Neural cell (in vitro differentiated cells): ENCODE results near the gene PHACTR3. TPM values are rescaled to one million over a fixed set of nuclear protein-coding genes. Genes with fewer than 3 reads are reported as not detected.

Experiments used
- H2AFZ ChIP-seq: fragments of 200-600, 300-800 bp; sonication (generic), shearing (Covaris generic); 2 replicates; pipeline ENCODE4 v1.6.0; 2014; ENCODE audit warnings: low read depth, mild to moderate bottlenecking, antibody characterized with exemption, low read length, moderate library complexity
- H3F3A ChIP-seq: fragments of 200-600 bp; shearing (Covaris generic); 2 replicates; pipeline ENCODE4 v1.6.1; 2016; ENCODE audit warnings: mild to moderate bottlenecking, moderate library complexity, mixed read lengths, antibody characterized with exemption, low read length; ENCODE audit not compliant: insufficient read depth, poor library complexity, severe bottlenecking
- H3K27ac ChIP-seq: fragments of 200-600, 300-800 bp; sonication (generic), shearing (Covaris generic); 2 replicates; pipeline ENCODE4 v1.5.1; 2014; ENCODE audit warnings: mild to moderate bottlenecking, low read length, moderate library complexity
- H3K27me3 ChIP-seq: fragments of 300-800, 200-600 bp; sonication (generic), shearing (Covaris generic); 2 replicates; pipeline ENCODE4 v1.6.0; 2014; ENCODE audit warnings: mild to moderate bottlenecking, low read depth, low read length, moderate library complexity; ENCODE audit not compliant: insufficient read depth
- H3K36me3 ChIP-seq: fragments of 300-800, 200-600 bp; sonication (generic), shearing (Covaris generic); 2 replicates; pipeline ENCODE4 v1.5.1; 2014; ENCODE audit warnings: mild to moderate bottlenecking, antibody characterized with exemption, low read length, moderate library complexity; ENCODE audit not compliant: insufficient read depth
- H3K4me2 ChIP-seq: fragments of 300-800, 200-600 bp; sonication (generic), shearing (Covaris generic); 2 replicates; pipeline ENCODE4 v1.6.0; 2014; ENCODE audit warnings: mild to moderate bottlenecking, low read length
- H3K4me3 ChIP-seq: fragments of 300-800, 200-600 bp; sonication (generic), shearing (Covaris generic); 2 replicates; pipeline ENCODE4 v1.5.1; 2014; ENCODE audit warnings: mild to moderate bottlenecking, low read length, moderate library complexity
- H3K79me2 ChIP-seq: fragments of 200-600 bp; shearing (Covaris generic); replicated peaks from 2 replicates; pipeline ENCODE4 v1.6.0; 2014; ENCODE audit warnings: mild to moderate bottlenecking, low read length, moderate library complexity; ENCODE audit not compliant: insufficient read depth
- H3K9ac ChIP-seq: fragments of 300-800, 200-600 bp; sonication (generic), shearing (Covaris generic); 2 replicates; pipeline ENCODE4 v1.6.1; 2016; ENCODE audit warnings: mild to moderate bottlenecking, low read length, mixed read lengths
- H3K9me2 ChIP-seq: fragments of 200-600 bp; shearing (Covaris generic); 2 replicates; pipeline ENCODE4 v1.6.1; 2016; ENCODE audit warnings: mild to moderate bottlenecking, low read length, mixed read lengths; ENCODE audit not compliant: insufficient read depth
- H3K9me3 ChIP-seq: fragments of 200-600, 300-800 bp; sonication (generic), shearing (Covaris generic); 2 replicates; pipeline ENCODE4 v1.6.1; 2016; ENCODE audit warnings: mild to moderate bottlenecking, mixed run types, low read length, moderate library complexity, mixed read lengths
- H4K20me1 ChIP-seq: fragments of 200-600 bp; shearing (Covaris generic); 2 replicates; pipeline ENCODE4 v1.6.1; 2016; ENCODE audit warnings: mild to moderate bottlenecking, mixed run types; ENCODE audit not compliant: insufficient read depth
- EP300 ChIP-seq: fragments of 450-650 bp; conservative IDR thresholded peaks from 2 replicates; pipeline ENCODE4 v1.6.1; 2014; ENCODE audit warnings: antibody characterized with exemption, mild to moderate bottlenecking, moderate library complexity; ENCODE audit not compliant: poor library complexity, severe bottlenecking
- EZH2 ChIP-seq: fragments of 200-600, 300-800 bp; shearing (Covaris generic), sonication (generic); IDR thresholded peaks from 2 replicates; pipeline ENCODE4 v1.6.1; 2014; ENCODE audit warnings: antibody characterized with exemption, low read length, borderline replicate concordance, mild to moderate bottlenecking; ENCODE audit not compliant: insufficient read depth, poor library complexity, severe bottlenecking
- MXI1 ChIP-seq: fragments of 450-650 bp; conservative IDR thresholded peaks from 2 replicates; pipeline ENCODE4 v1.6.1; 2014; ENCODE audit warnings: antibody characterized with exemption, mild to moderate bottlenecking; ENCODE audit not compliant: poor library complexity, severe bottlenecking
- POLR2AphosphoS5 ChIP-seq: IDR thresholded peaks from 2 replicates; pipeline ENCODE4 v1.6.1; 2012
- RAD21 ChIP-seq: fragments of 450-650 bp; conservative IDR thresholded peaks from 2 replicates; pipeline ENCODE4 v1.6.1; 2014; ENCODE audit warnings: antibody characterized with exemption, mild to moderate bottlenecking, moderate library complexity
- SMC3 ChIP-seq: fragments of 450-650 bp; conservative IDR thresholded peaks from 2 replicates; pipeline ENCODE4 v1.6.1; 2014; ENCODE audit warnings: antibody characterized with exemption, mild to moderate bottlenecking, moderate library complexity; ENCODE audit not compliant: poor library complexity
- TAF1 ChIP-seq: IDR thresholded peaks from 2 replicates; pipeline ENCODE4 v1.6.1; 2012; ENCODE audit warnings: low read depth
- polyA plus RNA-seq: library from polyadenylated mRNA; depleted of rRNA; stranded (reverse); fragments of >200 nt; gene quantifications from 2 replicates; pipeline ENCODE4 v1.2.3, GENCODE V29; 2014
- TF ChIP-seq, protein P1 (sequence below): fragments of 450-650 bp; IDR thresholded peaks from 2 replicates; pipeline ENCODE4 v1.5.1; 2014; ENCODE audit warnings: antibody characterized with exemption, mild to moderate bottlenecking, moderate library complexity; ENCODE audit not compliant: poor library complexity, severe bottlenecking
- TF ChIP-seq, protein P2 (sequence below): IDR thresholded peaks from 2 replicates; pipeline ENCODE4 v1.6.1; 2012; ENCODE audit warnings: borderline replicate concordance

Gene PHACTR3
- polyA plus RNA-seq, 1 donor from 2014 or later, result 1.3 TPM

DNA sequence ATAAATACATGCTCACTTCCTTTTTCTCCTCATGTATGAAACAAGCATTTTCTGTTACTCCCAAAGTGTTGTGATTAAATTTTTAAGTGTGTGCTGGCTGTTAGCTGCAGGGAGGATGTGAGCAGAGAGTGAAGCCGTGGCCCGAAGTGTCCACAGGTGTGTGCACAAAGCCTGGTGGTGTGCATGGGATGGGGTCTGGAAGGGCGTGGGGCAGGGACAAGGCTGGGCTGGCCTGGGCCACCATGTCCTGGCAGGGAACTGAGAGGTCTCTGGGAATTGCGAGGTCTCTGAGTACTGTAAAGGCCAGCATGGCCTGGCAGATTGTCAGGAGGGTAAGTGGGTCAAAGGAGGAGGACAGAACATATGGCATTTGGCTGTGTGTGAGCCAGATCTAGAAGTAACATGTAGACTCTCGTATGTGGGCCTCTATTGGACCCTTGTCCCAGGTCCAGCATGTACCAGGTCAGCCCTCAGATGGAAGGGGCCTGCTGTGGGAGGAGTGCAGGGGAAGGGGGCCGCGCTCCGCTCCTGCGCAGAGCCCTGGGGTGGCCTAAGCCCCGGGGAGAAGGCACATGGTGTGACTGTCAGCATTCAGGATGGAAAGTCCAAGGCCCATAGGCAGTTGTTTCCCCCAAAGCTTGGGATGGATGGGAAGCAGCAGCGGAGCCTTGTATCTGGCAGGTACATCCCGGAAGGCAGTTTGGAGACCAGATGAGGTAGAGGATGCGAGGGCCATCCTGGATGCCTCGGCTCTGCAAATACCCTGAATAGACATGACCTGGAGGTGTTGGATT lies 45.1 kb upstream of the PHACTR3 start:
- Histone ChIP-seq H3K9ac (no peak overlapping the region), H4K20me1 (no peaks in the 10 kb centered on the region), H3K9me2 (no peaks in the 10 kb centered on the region), H3K4me3 (no peak overlapping the region), H3K79me2 (no peaks in the 10 kb centered on the region), H3K27me3 (no peaks in the 10 kb centered on the region), H3K4me2 (no peak overlapping the region), H3K36me3 (no peaks in the 10 kb centered on the region), H2AFZ (no peak overlapping the region), H3K9me3 (no peaks in the 10 kb centered on the region), H3F3A (no peaks in the 10 kb centered on the region), H3K27ac (no peak overlapping the region)
- TF ChIP-seq RAD21 (no peak), TAF1 (no peak), EP300 (no peak), EZH2 (no peak), POLR2AphosphoS5 (no peak), SMC3 (no peak), MXI1 (no peak)
- TF ChIP-seq, protein P1, sequence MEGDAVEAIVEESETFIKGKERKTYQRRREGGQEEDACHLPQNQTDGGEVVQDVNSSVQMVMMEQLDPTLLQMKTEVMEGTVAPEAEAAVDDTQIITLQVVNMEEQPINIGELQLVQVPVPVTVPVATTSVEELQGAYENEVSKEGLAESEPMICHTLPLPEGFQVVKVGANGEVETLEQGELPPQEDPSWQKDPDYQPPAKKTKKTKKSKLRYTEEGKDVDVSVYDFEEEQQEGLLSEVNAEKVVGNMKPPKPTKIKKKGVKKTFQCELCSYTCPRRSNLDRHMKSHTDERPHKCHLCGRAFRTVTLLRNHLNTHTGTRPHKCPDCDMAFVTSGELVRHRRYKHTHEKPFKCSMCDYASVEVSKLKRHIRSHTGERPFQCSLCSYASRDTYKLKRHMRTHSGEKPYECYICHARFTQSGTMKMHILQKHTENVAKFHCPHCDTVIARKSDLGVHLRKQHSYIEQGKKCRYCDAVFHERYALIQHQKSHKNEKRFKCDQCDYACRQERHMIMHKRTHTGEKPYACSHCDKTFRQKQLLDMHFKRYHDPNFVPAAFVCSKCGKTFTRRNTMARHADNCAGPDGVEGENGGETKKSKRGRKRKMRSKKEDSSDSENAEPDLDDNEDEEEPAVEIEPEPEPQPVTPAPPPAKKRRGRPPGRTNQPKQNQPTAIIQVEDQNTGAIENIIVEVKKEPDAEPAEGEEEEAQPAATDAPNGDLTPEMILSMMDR, result no peak
- TF ChIP-seq, protein P2, sequence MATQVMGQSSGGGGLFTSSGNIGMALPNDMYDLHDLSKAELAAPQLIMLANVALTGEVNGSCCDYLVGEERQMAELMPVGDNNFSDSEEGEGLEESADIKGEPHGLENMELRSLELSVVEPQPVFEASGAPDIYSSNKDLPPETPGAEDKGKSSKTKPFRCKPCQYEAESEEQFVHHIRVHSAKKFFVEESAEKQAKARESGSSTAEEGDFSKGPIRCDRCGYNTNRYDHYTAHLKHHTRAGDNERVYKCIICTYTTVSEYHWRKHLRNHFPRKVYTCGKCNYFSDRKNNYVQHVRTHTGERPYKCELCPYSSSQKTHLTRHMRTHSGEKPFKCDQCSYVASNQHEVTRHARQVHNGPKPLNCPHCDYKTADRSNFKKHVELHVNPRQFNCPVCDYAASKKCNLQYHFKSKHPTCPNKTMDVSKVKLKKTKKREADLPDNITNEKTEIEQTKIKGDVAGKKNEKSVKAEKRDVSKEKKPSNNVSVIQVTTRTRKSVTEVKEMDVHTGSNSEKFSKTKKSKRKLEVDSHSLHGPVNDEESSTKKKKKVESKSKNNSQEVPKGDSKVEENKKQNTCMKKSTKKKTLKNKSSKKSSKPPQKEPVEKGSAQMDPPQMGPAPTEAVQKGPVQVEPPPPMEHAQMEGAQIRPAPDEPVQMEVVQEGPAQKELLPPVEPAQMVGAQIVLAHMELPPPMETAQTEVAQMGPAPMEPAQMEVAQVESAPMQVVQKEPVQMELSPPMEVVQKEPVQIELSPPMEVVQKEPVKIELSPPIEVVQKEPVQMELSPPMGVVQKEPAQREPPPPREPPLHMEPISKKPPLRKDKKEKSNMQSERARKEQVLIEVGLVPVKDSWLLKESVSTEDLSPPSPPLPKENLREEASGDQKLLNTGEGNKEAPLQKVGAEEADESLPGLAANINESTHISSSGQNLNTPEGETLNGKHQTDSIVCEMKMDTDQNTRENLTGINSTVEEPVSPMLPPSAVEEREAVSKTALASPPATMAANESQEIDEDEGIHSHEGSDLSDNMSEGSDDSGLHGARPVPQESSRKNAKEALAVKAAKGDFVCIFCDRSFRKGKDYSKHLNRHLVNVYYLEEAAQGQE, result no peak

DNA sequence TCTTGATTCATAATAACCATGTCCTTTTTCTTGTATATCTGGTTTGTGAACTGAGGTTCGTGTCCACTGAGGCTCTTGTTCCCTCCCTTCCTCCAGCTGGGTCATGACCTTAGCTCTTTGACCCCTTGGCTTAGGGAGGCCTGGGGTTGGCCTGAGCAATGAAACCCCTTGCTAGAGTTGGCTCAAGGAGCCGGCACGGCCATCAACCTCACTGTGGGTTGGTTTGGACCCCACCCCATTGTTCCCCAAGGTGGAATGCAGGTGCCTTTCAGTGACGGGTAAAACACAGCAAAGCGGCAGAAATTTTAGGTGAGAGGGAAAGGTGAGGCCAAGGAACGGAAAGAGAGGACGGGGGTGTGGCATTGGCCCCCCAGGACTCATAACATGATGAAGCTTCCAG lies 44.5 kb upstream of the PHACTR3 start:
- no peak overlapping the region for H3K4me3 ChIP-seq
- H3K9ac ChIP-seq, result no peak overlapping the region
- no peaks in the 10 kb centered on the region for H4K20me1 ChIP-seq
- H3K79me2 ChIP-seq, result no peaks in the 10 kb centered on the region
- no peak for TF ChIP-seq SMC3
- no peak for TF ChIP-seq RAD21
- TF ChIP-seq MXI1, result no peak
- TF ChIP-seq, protein P2, result no peak
- no peak for TF ChIP-seq TAF1
- TF ChIP-seq, protein P1, result no peak
- no peak for TF ChIP-seq EZH2
- TF ChIP-seq POLR2AphosphoS5, result no peak
- no peak for TF ChIP-seq EP300
- H3K27me3 ChIP-seq, result no peaks in the 10 kb centered on the region
- no peak overlapping the region for H3K27ac ChIP-seq
- no peak overlapping the region for H3K4me2 ChIP-seq
- H3K36me3 ChIP-seq, result no peaks in the 10 kb centered on the region
- no peaks in the 10 kb centered on the region for H3K9me2 ChIP-seq
- no peaks in the 10 kb centered on the region for H3K9me3 ChIP-seq
- H3F3A ChIP-seq, result no peaks in the 10 kb centered on the region
- H2AFZ ChIP-seq, result no peak overlapping the region
